Prostate gland (tissue), 2 donors: Measurements from ENCODE around the gene DMD. TPM values are rescaled to one million over a fixed set of nuclear protein-coding genes. Genes with fewer than 3 reads are reported as not detected.

Source experiments
- DNase-seq: peaks from one replicate; pipeline ENCODE4 v3.0.0-alpha.2; 2019; ENCODE audit warnings: low spot score
- H3K27ac ChIP-seq, 2 donors: fragments of 200-600 bp; sonication (generic); 2 replicates each; pipeline ENCODE4 v1.5.1; 2017 to 2019
- H3K27me3 ChIP-seq: fragments of 200-600 bp; sonication (generic); replicated peaks from 2 replicates; pipeline ENCODE4 v1.5.1; 2019; ENCODE audit not compliant: insufficient read depth
- H3K36me3 ChIP-seq, 2 donors: fragments of 200-600 bp; sonication (generic); 1 replicate in 1 of 2; 2 replicates in 1 of 2; pipeline versions ENCODE4 v1.5.1 to v1.8.1; 2017 to 2019
- H3K4me1 ChIP-seq: fragments of 200-600 bp; sonication (generic); replicated peaks from 2 replicates; pipeline ENCODE4 v1.5.1; 2019
- H3K4me3 ChIP-seq, 2 donors: fragments of 200-600 bp; sonication (generic); 2 replicates each; pipeline ENCODE4 v1.5.1; 2017 to 2019
- H3K9me3 ChIP-seq: fragments of 200-600 bp; sonication (generic); 2 replicates; pipeline ENCODE4 v1.5.1; 2017
- CTCF ChIP-seq, 4 experiments: fragments of 200-600 bp in 2 of 4; fragments of 450-650 bp in 2 of 4; sonication (generic) in 2 of 4; IDR thresholded peaks; 1 replicate in 3 of 4; 2 replicates in 1 of 4; pipeline ENCODE4 v1.5.1; 2016 to 2019; ENCODE audit warnings: antibody characterized with exemption in 4 of 4, mild to moderate bottlenecking in 2 of 4, moderate library complexity in 2 of 4
- POLR2A ChIP-seq: fragments of 450-650 bp; IDR thresholded peaks from one replicate; pipeline ENCODE4 v1.6.1; 2016; ENCODE audit warnings: antibody characterized with exemption, mild to moderate bottlenecking
- POLR2AphosphoS5 ChIP-seq: sonication (generic); formaldehyde crosslinking; IDR thresholded peaks from one replicate; pipeline ENCODE4 v1.6.1; 2017; ENCODE audit warnings: antibody characterized with exemption
- WGBS: methylation state at CpG from one replicate; pipeline ENCODE4 v1.1.5; 2018; 5-methylcytosine and 5-hydroxymethylcytosine counted together
- intact Hi-C: fragments of 100-400 bp; cut with DNase I; formaldehyde crosslinking; loops from one replicate; pipeline ENCODE4 v1.14.2; 2022
- total RNA-seq, 2 donors: library from RNA; depleted of rRNA; stranded (reverse); fragments of >200 nt; gene quantifications; one replicate each; pipeline ENCODE4 v1.1.0, GENCODE V29; 2016

The DMD gene
- total RNA-seq, 2 donors from 2014 or later, result 17.6 to 34.8 TPM

GRCh38 chrX:32851556-32851955, 359.8 kb downstream of the DMD start:
- Histone ChIP-seq H3K36me3 (no peaks in the 10 kb centered on the region), H3K27ac (no peak overlapping the region), H3K27me3 (no peaks in the 10 kb centered on the region), H3K9me3 (no peaks in the 10 kb centered on the region), H3K4me3 (no peak overlapping the region), H3K4me1 (no peaks in the 10 kb centered on the region)
- no peak for DNase-seq
- 84% methylated on average over 5 of the region's 5 CpGs for WGBS
- TF ChIP-seq POLR2AphosphoS5 (no peak), POLR2A (no peak), CTCF (IDR thresholded peaks at IDR 0.05) (no peak)
- intact Hi-C loops, result no loop called here

- no peak for DNase-seq
- Histone ChIP-seq H3K27me3 (no peaks in the 10 kb centered on the region), H3K4me3 (no peak overlapping the region), H3K9me3 (no peaks in the 10 kb centered on the region), H3K36me3 (no peaks in the 10 kb centered on the region), H3K4me1 (no peaks in the 10 kb centered on the region), H3K27ac (no peak overlapping the region)
- intact Hi-C loops, result no loop called here
- TF ChIP-seq POLR2AphosphoS5 (no peak), POLR2A (no peak), CTCF (IDR thresholded peaks at IDR 0.05) (no peak)
- 96% methylated on average over 5 of the region's 5 CpGs for WGBS
These were observed 363.4 kb downstream of the DMD start for GRCh38 chrX:32847921-32848320.

GRCh38 chrX:32842053-32842452, 369.3 kb downstream of the DMD start:
- Histone ChIP-seq H3K9me3 (no peaks in the 10 kb centered on the region), H3K4me1 (no peaks in the 10 kb centered on the region), H3K27ac (no peak overlapping the region), H3K4me3 (no peak overlapping the region), H3K27me3 (no peaks in the 10 kb centered on the region), H3K36me3 (no peaks in the 10 kb centered on the region)
- intact Hi-C loops, result no loop called here
- TF ChIP-seq CTCF (IDR thresholded peaks at IDR 0.05) (no peak), POLR2AphosphoS5 (no peak), POLR2A (no peak)
- 87% methylated on average over 4 of the region's 4 CpGs for WGBS
- no peak for DNase-seq

- Histone ChIP-seq H3K27ac (no peak overlapping the region), H3K9me3 (no peaks in the 10 kb centered on the region), H3K4me1 (no peaks in the 10 kb centered on the region), H3K4me3 (no peak overlapping the region), H3K27me3 (no peaks in the 10 kb centered on the region), H3K36me3 (no peaks in the 10 kb centered on the region)
- WGBS, result 94% methylated on average over 6 of the region's 6 CpGs
- DNase-seq, result no peak
- TF ChIP-seq POLR2A (no peak), POLR2AphosphoS5 (no peak), CTCF (IDR thresholded peaks at IDR 0.05) (no peak)
- intact Hi-C loops, result no loop called here
These were observed 371.6 kb downstream of the DMD start for GRCh38 chrX:32839781-32840180.

- no peak for DNase-seq
- no peak overlapping the region for H3K4me3 ChIP-seq
- no peaks in the 10 kb centered on the region for H3K9me3 ChIP-seq
- intact Hi-C loops, result no loop called here
- no peak overlapping the region for H3K27ac ChIP-seq
- TF ChIP-seq POLR2A (no peak), CTCF (IDR thresholded peaks at IDR 0.05) (no peak), POLR2AphosphoS5 (no peak)
- H3K36me3 ChIP-seq, result no peaks in the 10 kb centered on the region
- 95% methylated on average over 2 of the region's 2 CpGs for WGBS
- no peaks in the 10 kb centered on the region for H3K27me3 ChIP-seq
- no peaks in the 10 kb centered on the region for H3K4me1 ChIP-seq
These were observed 386.3 kb downstream of the DMD start for GRCh38 chrX:32825009-32825408.
